Raji (cell line): ENCODE data around the gene APBA2.
"Not testable (repeated sequence)": the region's sequence is repeated elsewhere in the genome, so short reads cannot be mapped to it uniquely, and the experiment has no call there.

Experiments used
- POLR2A ChIP-seq: IDR thresholded peaks from 2 replicates; pipeline ENCODE4 v1.6.1; 2011; ENCODE audit warnings: low read depth, low read length, control low read depth; ENCODE audit not compliant: insufficient read depth

Gene APBA2

DNA sequence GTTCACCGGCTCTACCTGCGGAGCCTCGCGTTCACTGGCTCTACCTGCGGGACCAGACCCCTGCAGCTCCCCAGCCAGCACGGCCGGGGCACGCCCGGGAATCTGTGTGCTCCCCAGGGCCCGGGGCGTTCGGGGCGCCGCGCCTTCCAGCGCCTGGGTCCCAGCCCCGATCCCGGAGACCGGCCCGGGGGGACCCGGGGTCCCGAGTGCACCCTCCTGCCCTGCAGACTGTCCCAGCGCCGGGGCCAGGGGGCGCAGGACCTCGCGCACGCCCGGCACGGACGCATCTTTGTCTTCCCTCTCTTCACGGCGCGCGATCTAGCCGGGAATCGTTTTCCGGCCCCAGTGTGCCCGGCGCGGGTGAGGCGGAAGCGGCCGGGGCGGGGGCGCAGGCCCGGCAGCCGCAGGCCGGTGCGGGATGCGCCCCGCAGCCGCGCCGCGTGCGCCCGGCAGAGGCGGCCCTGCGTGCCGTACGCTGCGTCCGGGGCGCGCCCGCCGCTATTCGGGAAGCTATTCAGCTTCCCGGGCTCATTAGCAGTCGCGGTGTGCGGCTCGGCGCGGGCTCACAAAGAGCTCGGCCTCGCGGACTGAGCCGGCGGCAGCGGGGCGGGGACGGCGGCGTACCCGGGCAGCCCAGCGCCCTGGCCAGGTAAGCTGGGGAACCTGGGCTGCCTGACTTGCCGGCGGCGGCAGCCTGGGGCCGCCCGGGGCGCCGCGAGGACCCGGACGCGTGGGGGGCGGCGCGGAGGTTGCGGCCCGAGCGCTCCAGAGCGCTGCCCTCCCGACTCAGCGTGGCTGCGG is at the start of gene APBA2:
Gene APBA2, plus strand, starts transcription at position 345 of the 801 bp plus-strand sequence. CDS start 167,911 bp downstream, outside the sequence.
- no peak for TF ChIP-seq POLR2A

DNA sequence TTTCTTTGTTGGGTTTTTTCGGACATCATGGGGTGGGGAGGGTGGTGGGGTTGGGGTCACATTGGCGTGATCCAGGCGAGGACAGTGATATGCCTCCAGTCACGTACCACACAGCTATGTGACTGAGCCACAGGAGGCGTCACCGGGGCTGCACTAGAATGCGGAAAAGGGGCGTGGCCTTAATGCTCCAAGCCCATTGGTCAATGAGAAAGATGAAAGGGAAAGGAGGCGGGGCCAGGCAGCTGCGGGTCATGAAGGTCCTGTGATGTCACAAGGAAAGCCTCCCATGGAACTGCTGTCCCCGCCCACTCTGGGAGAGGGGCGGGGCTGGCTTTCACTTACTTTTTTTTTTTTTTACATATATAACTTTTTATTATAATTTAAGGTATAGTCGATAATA is 37.3 kb upstream of the APBA2 start, which contains the start of gene GOLGA6L7:
Gene GOLGA6L7, minus strand, starts transcription at position 124 of the 400 bp plus-strand sequence. Its CDS starts 95 bp downstream, at position 29.
- TF ChIP-seq POLR2A = not testable (repeated sequence)

DNA sequence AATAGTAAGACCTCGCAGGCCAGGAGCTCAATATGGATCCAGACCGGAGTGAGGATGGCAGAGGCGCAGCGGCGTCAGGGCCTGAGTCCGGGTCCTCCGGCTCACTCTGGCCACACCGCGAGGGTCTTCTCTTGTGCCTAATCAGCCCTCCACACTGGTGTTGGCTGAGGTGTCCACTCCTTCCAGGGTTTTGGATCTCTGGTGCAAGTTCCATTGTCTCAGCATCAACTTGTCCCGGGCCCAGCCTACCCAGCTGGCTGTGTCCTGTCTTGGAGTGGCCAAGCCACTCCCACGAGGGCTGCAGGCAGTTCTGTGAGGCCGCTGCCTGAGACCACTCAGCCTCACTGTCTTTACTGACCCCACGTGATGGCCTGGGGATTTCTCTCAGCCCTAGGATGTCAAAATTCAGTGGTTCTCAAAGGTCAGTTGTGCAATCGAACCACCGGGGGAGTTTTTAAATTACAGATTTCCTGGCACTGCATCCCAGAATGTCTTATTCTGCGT is 24.7 kb upstream of the APBA2 start:
- TF ChIP-seq POLR2A = no peak

DNA sequence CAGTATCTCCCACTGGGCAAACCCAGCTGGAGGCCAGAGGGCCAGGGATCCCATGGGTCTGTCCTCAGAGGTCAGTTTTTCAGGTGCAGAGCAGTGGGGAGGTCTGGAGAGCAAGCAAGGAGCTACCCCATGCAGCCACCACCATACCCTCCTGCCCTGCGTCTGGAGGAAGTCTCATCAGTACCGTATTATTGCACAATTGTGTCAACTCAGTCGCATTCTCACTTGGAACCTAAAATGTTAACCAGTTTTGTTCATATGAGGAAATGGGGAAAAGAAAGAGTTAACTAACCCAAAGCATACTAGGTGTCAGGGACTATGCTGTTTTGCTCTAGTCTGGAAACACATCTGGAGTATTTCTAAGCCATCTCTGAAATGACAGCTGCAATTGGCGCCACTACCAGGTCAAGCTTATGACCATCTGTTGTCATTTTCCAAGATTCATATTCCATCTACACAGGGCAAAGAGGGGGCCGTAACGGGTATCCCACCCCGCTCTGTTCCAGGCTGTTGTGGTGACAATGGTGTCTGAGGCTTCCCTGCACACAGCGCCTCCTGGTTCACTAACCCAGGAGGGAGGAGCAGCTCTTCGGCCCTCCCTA is 16.9 kb upstream of the APBA2 start:
- TF ChIP-seq POLR2A = no peak

DNA sequence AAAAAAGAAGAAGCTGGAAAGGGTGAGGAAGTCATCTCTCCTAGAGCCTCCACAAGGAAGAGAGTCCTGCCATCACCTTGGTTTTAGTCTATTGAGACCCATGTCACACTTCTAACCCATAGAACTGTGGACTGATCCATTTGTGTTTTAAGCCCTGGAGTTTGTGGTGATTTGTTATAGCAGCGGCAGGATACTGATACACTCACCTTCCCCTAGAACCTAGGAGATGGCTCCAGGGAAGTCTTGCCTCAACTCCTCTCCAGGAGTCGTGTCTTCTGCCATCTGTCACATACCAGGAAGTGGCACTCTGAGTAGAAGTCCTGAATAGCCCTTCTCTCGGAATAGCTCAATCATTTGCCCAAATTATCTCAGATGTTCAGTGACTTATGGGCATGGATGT is 14.6 kb upstream of the APBA2 start:
- TF ChIP-seq POLR2A = no peak

DNA sequence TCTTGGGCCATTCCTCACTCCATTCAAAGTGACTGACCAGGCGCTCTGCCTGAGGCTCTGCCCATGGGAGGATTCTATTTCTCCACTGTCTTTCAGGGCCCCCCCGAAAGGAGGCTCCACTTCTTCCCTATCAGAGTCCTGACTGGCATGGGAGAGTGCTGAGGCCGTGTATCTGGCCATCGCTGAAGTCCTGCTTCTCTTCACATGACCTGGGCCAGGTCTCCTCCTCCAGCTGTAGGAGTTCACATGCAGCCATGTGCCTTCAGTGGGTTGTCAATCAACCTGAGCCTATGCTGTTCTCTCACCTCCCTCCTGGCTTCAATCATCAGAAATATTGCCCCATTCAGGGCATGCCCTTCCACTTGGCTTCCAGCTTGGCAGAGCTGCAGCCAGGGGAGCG is 12.8 kb upstream of the APBA2 start:
- TF ChIP-seq POLR2A = no peak

DNA sequence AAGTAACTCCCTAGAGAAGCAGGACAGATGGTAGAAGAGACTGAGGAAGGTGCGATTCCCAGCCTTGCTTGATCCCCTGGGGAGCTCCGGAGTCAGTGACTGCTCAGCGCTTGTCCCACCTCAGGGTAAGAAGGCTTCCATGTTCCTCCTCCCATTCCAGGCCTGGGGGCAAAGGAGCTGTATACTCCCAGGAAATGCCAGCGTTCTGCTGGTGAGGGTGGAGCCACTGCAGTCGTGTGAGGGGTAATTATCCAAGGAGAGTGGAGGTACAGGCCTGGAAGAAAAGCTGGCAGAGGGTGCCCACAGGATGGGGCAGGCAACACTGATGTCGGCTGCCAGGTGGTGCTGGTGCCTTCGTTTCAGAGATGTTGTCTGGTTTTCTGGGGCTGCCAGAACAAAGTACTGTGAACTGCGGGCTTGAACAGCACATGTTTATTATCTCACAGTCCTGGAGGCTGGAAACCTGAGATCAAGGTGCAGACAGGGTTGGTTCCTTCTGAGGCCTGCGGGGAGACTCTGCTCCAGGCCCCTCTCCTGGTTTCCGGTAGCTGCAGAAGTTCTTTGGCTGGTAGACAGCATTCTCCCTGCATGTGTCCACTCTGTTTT is 12.1 kb upstream of the APBA2 start:
- no peak for TF ChIP-seq POLR2A

DNA sequence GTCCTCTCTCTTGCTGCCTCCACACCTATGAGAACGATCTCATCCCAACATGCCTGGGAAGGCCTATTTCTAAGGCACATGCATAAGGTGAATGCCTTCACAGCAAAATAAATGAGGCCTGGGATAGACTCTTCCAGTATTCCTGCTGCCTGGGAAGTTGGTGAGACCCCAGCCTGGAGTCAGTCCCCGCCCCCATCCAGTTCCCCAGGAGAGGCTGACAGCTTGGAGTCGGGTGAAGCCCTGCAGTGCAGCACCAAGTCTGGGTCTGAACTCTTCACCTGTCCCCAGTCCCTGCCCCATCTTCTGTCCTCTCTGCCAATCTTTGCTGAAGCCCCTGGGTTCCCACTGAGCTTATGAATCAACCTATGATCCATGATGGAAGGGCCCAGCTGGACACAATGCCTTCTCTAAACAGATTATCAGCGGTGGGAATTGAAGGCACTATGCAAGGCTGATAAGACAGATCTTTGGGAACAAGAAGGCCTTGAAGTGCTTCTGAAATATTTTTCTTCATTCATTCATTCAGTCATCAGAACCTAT is 10.2 kb upstream of the APBA2 start:
- no peak for TF ChIP-seq POLR2A

DNA sequence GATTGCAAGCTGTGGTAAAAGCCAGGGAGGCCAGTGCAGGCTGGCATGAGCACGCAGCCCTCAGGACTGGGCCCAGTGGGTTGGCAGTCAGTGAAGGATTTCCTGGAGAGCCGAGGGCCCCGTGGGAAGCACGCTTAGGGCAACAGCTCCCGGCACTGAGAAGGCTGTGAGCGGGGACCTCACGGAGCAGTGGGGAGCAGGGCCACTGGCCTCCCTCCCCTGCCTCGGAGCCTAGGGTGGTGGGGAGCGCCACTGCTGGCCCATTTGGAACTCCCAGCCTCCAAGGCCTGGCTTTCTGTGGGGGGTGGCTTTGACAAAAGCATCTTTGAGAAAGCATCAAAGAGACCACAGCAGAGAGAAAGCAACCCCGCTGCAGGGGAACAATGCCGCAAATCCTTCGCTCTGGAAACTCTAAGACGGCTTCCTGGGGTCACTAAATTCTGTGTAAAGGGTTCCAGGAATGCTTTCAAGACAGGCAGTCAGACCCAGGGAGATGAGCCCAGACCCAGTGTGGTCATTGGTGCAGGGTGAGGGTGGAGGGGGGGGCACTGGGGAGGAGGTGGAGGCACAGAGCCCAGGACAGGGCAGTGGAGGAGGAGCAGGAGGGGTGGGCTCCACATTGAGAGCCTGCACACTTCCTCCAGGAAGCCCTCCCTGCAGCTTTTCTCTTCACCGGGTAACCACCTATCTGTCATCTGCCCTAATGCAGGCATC is 9.5 kb upstream of the APBA2 start:
- no peak for TF ChIP-seq POLR2A

DNA sequence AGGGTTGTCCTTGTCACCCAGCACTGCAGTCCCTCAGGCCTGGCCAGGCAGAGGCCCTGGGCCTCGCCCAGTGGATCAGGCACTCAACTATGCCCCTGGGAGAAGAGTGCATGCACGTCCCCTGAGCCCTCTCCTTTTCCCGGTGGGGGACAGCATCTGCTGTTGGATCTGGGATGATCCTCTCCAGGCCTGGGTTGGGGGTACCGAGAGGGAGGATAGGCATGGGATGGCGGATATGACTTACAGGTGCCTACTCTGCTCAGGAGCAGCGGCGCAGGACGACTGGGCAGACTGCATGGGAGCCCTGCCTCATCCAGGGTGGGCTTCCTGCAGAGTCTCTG is 9.0 kb upstream of the APBA2 start:
- TF ChIP-seq POLR2A = no peak

DNA sequence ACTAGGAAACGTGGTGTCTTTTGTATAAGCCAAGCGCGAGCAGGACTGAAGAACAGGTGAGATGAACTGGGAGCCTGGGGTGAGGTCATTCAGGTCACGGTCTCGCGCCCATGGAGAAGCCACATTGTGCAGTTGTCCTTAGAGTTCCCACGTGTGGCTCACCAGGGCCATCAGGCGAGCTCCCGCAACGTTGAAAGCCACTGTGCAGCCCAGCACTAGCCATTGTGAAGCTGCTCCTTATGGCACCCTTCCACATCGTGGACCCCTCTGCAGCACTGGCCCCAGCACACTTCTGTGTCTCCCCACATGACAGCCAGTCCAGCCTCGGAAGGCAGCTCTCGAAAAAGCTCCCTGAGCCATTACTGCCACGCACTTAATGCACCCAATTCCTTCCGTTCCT is 7.6 kb upstream of the APBA2 start:
- no peak for TF ChIP-seq POLR2A

DNA sequence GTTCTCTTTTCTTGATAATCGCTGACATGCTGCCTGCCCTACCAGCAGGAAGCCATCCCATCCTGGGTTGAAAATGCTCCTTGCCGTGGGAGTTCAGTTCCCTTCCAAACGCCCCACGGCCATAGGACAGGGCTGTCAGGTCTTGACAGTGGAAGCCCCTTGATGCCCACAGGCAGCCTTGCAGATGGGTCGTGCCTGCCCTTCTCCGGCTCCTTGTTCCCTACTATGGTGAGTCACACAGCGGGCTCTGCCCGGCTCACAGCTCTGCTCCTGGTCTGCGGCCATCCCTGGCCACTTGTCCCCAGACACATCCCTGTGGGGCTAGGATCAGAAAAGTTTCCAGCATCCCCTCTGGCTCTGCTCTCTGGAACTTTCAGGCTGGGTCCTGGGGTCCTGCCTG is 6.2 kb upstream of the APBA2 start:
- TF ChIP-seq POLR2A = no peak

DNA sequence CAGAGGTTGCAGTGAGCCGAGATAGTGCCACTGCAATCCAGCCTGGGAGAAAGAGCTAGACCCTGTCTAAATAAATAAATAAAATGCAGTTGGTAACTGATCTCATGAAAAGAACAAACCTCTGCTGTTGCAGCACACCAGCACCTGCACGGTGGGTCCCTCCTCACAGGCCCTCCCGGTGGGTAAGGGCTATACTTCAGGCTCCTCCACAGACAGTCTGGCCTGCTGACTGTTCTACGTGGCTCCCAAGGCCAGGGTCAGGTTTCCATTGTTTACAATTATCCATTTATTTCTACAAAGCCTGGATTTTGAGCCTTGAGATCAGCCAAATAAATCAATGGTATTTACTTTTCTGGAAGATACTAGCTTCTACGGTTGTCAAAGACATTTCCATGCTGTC is 5.1 kb upstream of the APBA2 start:
- no peak for TF ChIP-seq POLR2A

DNA sequence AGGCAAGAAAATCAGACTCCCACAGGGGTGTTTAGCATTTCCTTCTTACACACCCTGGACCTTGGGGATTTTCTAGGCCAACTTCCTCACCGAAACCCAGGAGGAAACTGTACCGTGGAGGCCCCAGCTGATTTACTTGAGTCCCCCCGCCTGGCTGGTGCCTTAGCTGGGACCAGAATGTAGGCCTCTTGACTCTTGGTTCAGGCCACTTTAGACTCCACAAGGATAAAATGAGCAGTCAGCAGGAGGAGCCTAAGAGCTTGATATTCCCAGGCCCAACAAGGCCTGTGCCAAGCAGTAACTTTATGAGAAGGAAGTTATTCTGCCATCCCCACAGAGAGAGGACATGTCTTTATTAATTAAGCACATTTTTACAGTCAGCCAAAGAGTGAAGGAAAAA is 4.6 kb upstream of the APBA2 start:
- no peak for TF ChIP-seq POLR2A

DNA sequence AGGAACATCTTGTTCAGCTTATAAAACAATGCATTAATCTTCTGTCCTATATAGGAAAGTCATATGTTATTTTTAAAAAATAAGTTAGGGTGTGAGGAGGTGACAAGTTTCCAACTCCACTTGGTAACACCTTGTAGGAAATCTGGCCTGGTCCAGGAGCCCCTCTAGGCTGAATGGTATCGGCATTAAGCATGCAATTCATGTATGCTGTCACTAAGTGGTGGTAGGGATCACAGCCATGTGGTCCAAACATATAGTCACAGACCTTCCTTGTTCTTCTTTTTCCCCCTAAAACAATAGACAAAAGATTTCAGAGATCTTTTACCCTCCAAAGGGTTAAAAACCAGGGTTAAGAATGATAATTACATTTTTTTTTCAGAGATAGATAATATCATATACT is 4.2 kb upstream of the APBA2 start:
- no peak for TF ChIP-seq POLR2A
